HG03159 (cell line): ENCODE data around the gene RNF19B.
"Not testable (repeated sequence)": the region's sequence is repeated elsewhere in the genome, so short reads cannot be mapped to it uniquely, and the experiment has no call there.

Experiments
- ATAC-seq: cut with Tn5 transposase; IDR thresholded peaks from one replicate; pipeline ENCODE4 v1.9.1; 2021; ENCODE audit warnings: mild to moderate bottlenecking, moderate library complexity; ENCODE audit not compliant: unreplicated experiment

The RNF19B gene

DNA sequence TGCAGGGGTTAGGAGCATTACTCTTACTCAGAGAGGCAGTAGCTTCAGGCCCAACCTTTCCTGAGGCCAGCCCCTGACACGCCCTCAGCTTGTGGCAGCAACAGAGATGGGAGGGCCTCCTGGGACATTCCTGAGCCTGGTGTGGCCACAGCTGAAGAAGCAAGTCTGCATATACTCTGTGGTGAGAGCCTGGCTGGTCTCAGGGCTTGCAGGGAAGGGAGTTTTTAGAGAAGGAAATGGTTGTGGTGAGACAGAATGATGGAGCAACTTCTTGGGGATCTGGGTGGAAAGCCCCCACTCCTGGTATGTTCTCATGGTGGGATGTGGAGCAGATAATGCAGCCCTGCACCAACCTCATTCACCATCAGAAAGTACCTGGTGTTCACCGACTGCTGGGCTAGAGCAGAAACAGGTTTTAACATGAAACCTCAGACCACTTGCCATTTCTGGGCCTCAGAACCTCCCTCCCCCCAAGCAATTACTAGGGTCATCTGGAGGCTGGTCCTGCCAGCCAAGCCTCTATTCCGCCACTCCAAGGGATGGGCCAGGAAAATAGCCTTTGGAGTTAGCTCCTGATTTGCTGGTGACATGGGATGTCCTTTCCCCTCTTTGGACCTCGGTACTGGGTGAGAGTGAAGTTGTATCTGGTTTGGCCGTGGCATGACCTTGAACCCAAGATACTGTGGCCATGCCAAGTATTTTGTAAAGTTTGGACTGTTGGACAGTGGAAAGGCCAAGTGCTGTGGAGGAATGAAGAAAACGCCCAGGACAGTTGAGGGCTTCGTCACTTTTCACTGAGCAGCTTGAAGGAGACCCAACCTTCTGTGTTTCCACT is 28.1 kb upstream of the RNF19B start:
- ATAC-seq: peak; percentile 75

GRCh38 chr1:32991819-32992488 is 27.3 kb upstream of the RNF19B start:
- ATAC-seq: peak; percentile 28

GRCh38 chr1:32991386-32991785 is 26.8 kb upstream of the RNF19B start:
- no peak for ATAC-seq

DNA sequence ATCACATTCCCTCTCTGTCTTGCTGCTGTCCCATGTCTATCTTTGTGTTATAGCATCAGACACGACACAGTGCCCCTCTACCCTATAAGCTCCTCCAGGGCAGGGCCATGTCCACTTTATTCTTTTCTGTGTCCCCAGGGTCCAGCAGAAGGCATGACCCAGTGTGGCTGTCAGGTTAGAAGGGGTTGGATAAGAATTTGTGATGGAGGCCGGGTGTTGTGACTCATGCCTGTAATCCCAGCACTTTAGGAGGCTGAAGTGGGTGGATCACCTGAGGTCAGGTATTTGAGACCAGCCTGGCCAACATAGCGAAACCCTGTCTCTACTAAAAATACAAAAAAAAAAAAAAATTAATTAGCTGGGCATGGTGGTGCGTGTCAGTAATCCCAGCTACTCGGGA is 26.3 kb upstream of the RNF19B start:
- ATAC-seq: no peak

DNA sequence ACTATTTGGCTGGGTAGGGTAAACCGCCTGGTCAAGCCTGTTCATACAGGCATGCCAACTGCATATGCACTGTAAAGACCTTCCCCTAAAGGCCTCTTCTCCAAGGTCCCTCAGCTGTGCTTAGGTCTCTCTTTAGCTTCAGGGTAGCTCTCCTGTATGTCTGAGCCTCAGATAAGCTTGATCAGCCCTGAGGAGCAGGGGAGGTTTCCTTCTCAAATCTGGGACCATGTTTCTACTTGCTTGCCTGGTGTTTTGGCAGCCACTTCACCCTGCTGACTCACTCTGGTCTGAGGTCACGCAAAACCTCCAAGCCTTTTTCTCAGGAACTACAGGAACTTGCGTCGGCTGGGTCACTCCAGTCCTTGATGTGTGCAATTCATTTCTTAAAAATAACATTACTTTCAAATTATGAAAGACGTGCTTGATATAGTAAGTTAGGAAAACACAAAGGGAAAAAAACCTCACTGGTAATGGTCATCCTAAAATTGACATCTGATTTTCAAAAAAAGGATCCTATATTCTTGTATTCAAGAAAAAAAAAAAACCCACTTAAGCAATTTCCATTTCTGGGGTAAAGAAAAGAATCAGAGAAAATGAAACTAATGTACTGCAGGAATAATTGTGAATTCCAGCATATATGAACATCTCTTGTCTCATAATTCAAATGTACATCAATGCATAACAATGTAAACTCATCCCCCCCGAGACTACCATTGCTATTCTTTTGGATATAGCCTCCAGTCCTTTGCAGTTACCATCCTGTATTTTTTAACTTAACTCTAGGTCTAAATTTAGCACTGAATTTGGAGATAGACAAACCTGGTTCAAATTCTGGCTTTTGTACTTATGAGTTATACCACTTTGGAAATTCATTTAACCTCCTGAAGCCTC is 24.8 kb upstream of the RNF19B start:
- no peak for ATAC-seq

DNA sequence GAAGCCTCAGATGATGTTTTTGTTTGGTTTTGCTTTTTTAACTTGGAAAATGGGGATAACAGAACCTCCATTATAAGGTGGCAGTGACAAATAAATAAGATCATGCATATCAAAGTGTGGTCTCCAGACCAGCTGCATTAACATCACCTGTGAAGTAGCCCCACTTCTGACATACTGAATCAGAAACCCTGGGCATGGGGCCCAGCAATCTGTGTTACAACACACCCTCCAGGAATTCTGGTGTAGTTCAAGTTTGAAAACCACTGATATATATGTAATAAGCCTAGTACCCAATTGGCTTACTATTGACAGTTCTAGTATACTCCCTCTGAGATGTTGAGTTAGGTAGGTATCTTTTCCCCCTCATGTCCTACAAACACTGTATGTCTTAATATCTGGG is 24.1 kb upstream of the RNF19B start:
- ATAC-seq: no peak

DNA sequence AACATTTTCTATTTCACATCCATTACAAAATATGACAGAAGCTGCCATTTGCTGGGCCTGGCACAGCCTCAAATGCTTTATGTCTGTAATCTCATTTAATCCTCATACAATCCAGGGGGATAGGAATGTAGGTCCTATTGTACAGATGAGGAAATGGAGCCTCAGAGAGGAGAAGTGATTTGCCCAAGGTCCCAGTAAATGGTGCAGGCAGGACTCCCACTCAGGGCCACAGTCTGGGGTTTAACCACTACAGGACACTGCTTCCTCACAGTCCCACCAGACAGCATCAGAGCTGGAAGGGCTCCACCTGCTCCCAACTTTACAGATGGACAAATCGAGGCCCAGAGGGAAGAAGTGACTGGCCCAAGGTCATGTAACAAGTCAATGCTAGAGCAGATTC is 20.6 kb upstream of the RNF19B start:
- ATAC-seq: no peak

DNA sequence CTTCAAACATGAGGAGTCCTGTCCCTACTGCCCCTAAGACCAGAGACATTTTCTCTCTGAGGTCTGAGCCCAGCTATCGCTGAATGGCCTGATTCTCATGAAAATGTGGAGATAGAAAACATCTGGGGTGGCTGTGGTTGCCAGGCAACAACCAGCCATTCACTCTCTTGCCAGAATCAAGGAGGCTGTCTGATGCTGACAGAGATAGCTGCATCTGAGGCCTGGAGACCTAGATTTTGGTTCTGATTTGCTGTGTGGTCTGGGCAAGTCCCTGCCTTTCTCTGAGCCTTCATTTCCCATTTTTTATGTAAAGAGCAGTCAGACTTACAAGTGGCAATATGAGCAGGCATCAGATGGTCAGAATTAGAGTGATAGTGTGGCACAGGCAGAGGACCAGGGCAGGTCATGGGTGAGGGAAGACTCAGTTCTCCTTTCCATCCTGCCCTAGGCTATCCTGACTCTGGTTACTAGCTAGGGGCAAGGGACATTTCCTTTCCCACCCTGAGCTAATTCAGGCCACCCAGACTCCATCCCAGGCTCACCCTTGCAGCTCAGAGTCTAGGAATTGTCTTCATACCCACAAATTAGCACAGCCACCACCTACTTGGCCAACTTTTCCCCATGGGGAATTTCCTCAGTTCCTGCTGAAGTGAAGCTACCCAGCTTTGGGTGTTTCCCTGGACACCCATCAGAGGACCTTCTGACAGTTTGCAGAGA is 20.0 kb upstream of the RNF19B start:
- ATAC-seq: no peak

GRCh38 chr1:32984090-32984454 is 19.5 kb upstream of the RNF19B start:
- ATAC-seq: no peak

DNA sequence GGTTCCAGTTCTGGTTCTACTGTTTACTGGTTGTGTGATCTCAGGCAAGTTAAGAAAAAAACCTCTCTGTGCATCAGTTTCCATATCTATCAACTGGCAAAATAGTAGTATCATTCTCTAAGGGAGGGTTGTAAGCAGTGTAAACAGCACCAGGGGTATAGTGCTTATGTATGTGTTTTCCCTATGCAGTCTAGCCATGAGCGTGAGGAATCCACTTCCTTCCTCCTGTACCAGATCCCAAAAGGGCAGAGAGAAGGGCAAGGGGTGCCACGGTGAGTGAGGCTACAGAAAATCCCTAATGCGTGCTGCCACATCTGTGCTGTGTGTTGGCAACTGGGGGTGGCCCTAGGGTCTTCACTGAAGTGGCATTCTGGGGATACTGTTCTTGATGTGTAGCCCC is 18.4 kb upstream of the RNF19B start:
- no peak for ATAC-seq

- ATAC-seq: peak; percentile 93
Observed at GRCh38 chr1:32981003-32981901, 16.6 kb upstream of the RNF19B start.

GRCh38 chr1:32980080-32980479 is 15.5 kb upstream of the RNF19B start:
- ATAC-seq: no peak

DNA sequence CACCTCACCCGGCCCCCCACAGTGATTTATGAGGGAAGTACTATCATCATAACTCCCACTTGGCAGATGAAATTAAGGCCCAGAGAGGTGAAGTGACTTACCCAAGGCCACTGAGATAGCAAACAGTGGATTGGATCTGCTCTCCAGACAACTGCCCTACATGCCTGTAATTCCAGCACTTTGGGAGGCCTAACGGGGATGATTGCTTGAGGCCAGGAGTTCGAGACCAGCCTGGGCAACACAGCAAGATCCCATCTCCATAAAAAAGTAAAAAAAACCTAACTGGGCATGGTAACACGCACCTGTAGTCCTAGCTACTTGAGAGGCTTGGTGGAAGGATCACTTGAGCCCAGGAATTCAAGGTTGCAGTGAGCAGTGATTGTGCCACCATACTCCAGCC is 14.2 kb upstream of the RNF19B start:
- ATAC-seq: no peak

- no peak for ATAC-seq
Observed at GRCh38 chr1:32977546-32978087, 13.0 kb upstream of the RNF19B start.

DNA sequence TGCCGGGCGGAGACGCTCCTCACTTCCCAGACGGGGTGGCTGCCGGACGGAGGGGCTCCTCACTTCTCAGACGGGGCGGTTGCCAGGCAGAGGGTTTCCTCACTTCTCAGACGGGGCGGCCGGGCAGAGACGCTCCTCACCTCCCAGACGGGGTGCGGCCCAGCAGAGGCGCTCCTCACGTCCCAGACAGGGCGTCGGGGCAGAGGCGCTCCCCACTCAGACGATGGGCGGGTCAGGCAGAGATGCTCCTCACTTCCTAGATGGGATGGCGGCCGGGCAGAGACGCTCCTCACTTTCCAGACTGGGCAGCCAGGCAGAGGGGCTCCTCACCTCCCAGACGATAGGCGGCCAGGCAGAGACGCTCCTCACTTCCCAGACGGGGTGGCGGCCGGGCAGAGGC is 10.4 kb upstream of the RNF19B start:
- ATAC-seq: not testable (repeated sequence)

DNA sequence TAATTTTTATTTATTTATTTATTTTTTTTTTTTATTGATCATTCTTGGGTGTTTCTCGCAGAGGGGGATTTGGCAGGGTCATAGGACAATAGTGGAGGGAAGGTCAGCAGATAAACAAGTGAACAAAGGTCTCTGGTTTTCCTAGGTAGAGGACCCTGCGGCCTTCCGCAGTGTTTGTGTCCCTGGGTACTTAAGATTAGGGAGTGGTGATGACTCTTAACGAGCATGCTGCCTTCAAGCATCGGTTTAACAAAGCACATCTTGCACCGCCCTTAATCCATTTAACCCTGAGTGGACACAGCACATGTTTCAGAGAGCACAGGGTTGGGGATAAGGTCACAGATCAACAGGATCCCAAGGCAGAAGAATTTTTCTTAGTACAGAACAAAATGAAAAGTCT is 8.8 kb upstream of the RNF19B start:
- ATAC-seq: not testable (repeated sequence)

- no peak for ATAC-seq
Observed at GRCh38 chr1:32972814-32973428, 8.3 kb upstream of the RNF19B start.

DNA sequence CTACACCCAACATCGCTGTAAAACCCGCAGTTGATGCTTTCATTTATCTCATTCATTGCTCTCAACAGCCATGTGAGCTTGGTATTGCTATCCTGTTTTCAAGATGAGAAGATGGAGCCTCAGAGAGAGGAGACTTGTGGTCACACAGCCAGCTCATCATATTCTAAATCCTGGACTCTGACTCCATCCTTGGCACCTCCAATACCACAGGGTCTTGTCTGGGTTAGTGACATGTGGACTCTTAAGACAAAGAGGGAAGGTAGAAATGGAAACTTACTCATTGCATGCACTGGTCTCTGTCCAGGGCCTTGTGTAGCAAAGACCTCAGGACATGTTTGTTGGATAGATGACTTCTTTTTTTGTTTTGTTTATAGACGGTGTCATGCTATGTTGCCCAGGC is 7.0 kb upstream of the RNF19B start:
- no peak for ATAC-seq

GRCh38 chr1:32971156-32971555 is 6.5 kb upstream of the RNF19B start:
- ATAC-seq: no peak
